ENCODE data around the gene OPHN1. TPM values are rescaled to one million over a fixed set of nuclear protein-coding genes. Genes with fewer than 3 reads are reported as not detected.
"Not testable (repeated sequence)": the region's sequence is repeated elsewhere in the genome, so short reads cannot be mapped to it uniquely, and the experiment has no call there.

Gene OPHN1
- total RNA-seq, 1 donor from 2014 or later, result 8.0 TPM

- no peak for DNase-seq (ENCODE audit: missing footprints)
- intact Hi-C loops (cut with DNase I), result no loop called here
- ATAC-seq, result no peak
Measured at GRCh38 chrX:68121371-68121770, 311.9 kb downstream of the OPHN1 start.

GRCh38 chrX:68115371-68115770 is 317.9 kb downstream of the OPHN1 start:
- intact Hi-C loops (cut with DNase I), result no loop called here
- no peak for DNase-seq (ENCODE audit: missing footprints)
- no peak for ATAC-seq

GRCh38 chrX:68114573-68115129 is 318.6 kb downstream of the OPHN1 start:
- DNase-seq (ENCODE audit: missing footprints), result no peak
- ATAC-seq, result no peak
- intact Hi-C loops (cut with DNase I), result no loop called here

- intact Hi-C loops (cut with DNase I), result no loop called here
- no peak for ATAC-seq
Measured at GRCh38 chrX:68113837-68114572, 319.3 kb downstream of the OPHN1 start.

GRCh38 chrX:68112321-68112720 is 321.0 kb downstream of the OPHN1 start:
- intact Hi-C loops (cut with DNase I), result no loop called here
- ATAC-seq, result no peak
- DNase-seq (ENCODE audit: missing footprints), result no peak

More at GRCh38 chrX:68113837-68114572, 319.3 kb downstream of the OPHN1 start:
- no peak for DNase-seq (ENCODE audit: missing footprints)

GRCh38 chrX:68109162-68109561 is 324.1 kb downstream of the OPHN1 start:
- ATAC-seq, result no peak
- intact Hi-C loops (cut with DNase I), result no loop called here
- DNase-seq (ENCODE audit: missing footprints), result no peak

- ATAC-seq (no peak), DNase-seq (ENCODE audit: missing footprints) (no peak)
- intact Hi-C loops (cut with DNase I), result no loop called here
Measured at GRCh38 chrX:68098431-68098830, 334.9 kb downstream of the OPHN1 start.

GRCh38 chrX:68090266-68090665 is 343.0 kb downstream of the OPHN1 start:
- no peak for ATAC-seq
- intact Hi-C loops (cut with DNase I), result no loop called here
- no peak for DNase-seq (ENCODE audit: missing footprints)

GRCh38 chrX:68087526-68087925 is 345.8 kb downstream of the OPHN1 start:
- intact Hi-C loops (cut with DNase I), result no loop called here

GRCh38 chrX:68086709-68087108 is 346.6 kb downstream of the OPHN1 start:
- intact Hi-C loops (cut with DNase I), result no loop called here
- DNase-seq (ENCODE audit: missing footprints) (no peak), ATAC-seq (no peak)

More at GRCh38 chrX:68087526-68087925, 345.8 kb downstream of the OPHN1 start:
- DNase-seq (ENCODE audit: missing footprints), result no peak
- peak; percentile 33 for ATAC-seq

GRCh38 chrX:68084765-68085164 is 348.5 kb downstream of the OPHN1 start:
- intact Hi-C loops (cut with DNase I), result no loop called here
- DNase-seq (ENCODE audit: missing footprints), result no peak
- ATAC-seq, result peak; percentile 78

GRCh38 chrX:68083510-68083909 is 349.8 kb downstream of the OPHN1 start:
- DNase-seq (ENCODE audit: missing footprints), result no peak
- peak; percentile 54 for ATAC-seq
- intact Hi-C loops (cut with DNase I), result no loop called here

GRCh38 chrX:68079961-68080360 is 353.3 kb downstream of the OPHN1 start:
- intact Hi-C loops (cut with DNase I), result no loop called here

GRCh38 chrX:68078801-68079200 is 354.5 kb downstream of the OPHN1 start:
- ATAC-seq; intact Hi-C loops (cut with DNase I): not testable (repeated sequence)

More at GRCh38 chrX:68079961-68080360, 353.3 kb downstream of the OPHN1 start:
- DNase-seq (ENCODE audit: missing footprints) (no peak), ATAC-seq (no peak)

GRCh38 chrX:68077378-68077777 is 355.9 kb downstream of the OPHN1 start:
- no peak for DNase-seq (ENCODE audit: missing footprints)
- intact Hi-C loops (cut with DNase I), result no loop called here
- ATAC-seq, result no peak

More at GRCh38 chrX:68078801-68079200, 354.5 kb downstream of the OPHN1 start:
- DNase-seq (ENCODE audit: missing footprints), result not testable (repeated sequence)

- no peak for ATAC-seq
- no peak for DNase-seq (ENCODE audit: missing footprints)
- intact Hi-C loops (cut with DNase I), result no loop called here
Measured at GRCh38 chrX:68072041-68072440, 361.3 kb downstream of the OPHN1 start.

GRCh38 chrX:68070119-68070518 is 363.2 kb downstream of the OPHN1 start:
- ATAC-seq; DNase-seq (ENCODE audit: missing footprints); intact Hi-C loops (cut with DNase I): not testable (repeated sequence)

GRCh38 chrX:68061206-68061535 is 372.1 kb downstream of the OPHN1 start:
- DNase-seq (ENCODE audit: missing footprints), result no peak
- no peak for ATAC-seq
- intact Hi-C loops (cut with DNase I), result no loop called here

- ATAC-seq, result no peak
- intact Hi-C loops (cut with DNase I), result no loop called here
- no peak for DNase-seq (ENCODE audit: missing footprints)
Measured at GRCh38 chrX:68060506-68061205, 372.6 kb downstream of the OPHN1 start.

- intact Hi-C loops (cut with DNase I), result no loop called here
- ATAC-seq (no peak), DNase-seq (ENCODE audit: missing footprints) (no peak)
Measured at GRCh38 chrX:68059469-68059868, 373.8 kb downstream of the OPHN1 start.

Data from Right ventricle myocardium inferior (tissue), 1 donor.